ENCODE data around the gene SELENOM. TPM values are rescaled to one million over a fixed set of nuclear protein-coding genes. Genes with fewer than 3 reads are reported as not detected.
"Not testable (repeated sequence)": the region's sequence is repeated elsewhere in the genome, so short reads cannot be mapped to it uniquely, and the experiment has no call there.

SELENOM gene
- total RNA-seq, 1 donor from 2014 or later = 77.7 TPM

DNA sequence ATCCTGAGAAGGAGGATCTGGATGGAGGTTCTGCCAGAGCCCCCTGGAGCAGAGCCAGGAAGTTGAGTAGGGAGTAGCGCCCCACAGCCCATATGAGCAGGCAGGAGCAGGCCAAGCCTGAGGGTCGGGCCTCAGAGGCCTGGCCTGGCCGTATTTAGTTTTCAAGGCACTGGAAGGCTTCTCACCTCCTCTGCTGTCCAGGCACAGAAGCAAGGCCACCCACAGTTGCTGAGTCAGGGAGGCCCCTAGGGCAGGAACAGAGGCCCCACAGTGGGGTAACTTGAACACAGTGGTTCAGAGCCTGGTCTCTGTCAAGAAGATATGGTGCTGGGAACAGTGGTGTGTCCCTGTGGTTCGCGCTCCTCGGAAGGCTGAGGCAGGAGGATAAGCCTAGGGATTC is 47.7 kb downstream of the SELENOM start:
- DNase-seq (ENCODE audit: low spot score); intact Hi-C loops (cut with DNase I): not testable (repeated sequence)

DNA sequence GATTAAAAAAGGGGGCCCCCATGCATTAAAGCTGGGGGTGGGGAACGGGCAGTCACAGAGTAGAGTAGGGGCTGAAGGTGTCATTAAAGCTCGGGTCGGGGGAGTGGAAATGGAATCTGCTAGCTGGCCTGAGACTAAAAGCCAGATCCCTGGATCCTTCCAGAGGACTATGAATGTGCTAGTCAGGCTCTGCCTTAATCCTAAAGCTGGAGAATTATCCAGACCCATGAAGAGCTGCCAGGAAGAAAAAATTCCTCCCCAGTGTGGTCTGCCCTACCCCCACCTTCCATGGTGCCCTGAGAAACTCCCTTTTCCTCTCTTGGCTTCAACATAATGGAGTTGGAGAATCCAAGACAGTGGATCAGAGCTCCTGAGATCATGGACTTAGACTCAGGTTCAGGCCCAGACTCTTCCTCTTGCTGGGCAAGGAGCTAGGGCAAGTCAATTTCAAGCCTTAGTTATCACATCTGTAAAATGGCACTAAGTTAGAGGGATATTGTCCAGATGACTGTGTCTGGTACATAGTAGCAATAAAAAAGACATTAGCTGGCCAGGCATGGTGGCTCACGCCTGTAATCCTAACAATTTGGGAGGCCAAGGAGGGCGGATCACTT is 50.3 kb downstream of the SELENOM start:
- intact Hi-C loops (cut with DNase I) = no loop called here
- DNase-seq (ENCODE audit: low spot score) = no peak

DNA sequence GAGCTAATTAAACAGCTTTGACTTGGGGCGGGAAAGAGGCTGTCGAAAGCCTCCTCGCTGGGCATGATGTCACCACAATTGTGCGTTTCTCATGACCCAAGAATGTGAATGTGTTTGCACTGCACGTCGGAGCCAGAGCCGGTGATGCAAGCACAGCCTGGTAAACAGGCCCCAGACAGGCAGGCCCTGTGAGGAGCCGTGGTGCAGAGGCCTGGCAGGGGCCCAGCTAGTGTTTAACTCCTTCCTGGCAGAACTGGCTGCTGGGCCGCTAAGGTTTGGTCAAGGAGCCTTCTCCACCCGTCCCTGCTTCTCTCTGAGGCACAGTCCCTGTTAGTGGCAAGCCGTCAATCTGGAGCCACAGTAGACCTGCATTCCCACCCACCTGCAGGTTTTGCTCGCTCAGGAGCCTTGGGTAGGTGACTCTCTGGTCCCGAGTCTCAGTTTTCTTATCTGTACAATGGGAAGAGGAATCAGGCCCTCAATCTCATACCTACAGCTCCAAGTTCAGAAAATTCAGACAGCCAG is 51.7 kb downstream of the SELENOM start:
- intact Hi-C loops (cut with DNase I) = no loop called here
- DNase-seq (ENCODE audit: low spot score) = peak; percentile 78

DNA sequence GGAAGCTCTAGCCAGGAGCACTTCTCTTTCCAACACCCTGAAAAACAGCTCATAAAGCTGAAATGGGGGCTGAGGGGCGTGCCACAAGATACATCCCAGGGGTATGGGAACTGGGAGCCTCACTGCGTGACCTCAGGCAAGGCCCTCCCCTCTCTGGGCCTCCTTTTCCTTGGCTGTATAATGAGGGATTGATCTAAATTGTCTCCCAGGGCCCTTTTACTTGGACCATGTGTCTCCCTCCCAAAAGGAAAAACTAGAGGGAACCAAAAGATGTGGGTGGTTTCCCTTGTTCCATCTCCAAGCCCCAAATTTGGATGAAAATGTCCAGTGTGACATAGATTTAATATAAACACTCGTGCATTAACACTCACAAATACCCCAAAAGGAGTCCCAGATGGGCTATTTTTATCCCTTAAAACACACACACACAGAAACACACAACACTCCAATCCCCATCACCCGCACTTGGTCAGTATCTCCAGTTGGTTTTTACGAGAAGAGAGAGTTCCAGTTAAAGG is 52.2 kb downstream of the SELENOM start:
- no peak for DNase-seq (ENCODE audit: low spot score)
- intact Hi-C loops (cut with DNase I) = no loop called here

Other genes with a start within 250 kb of the SELENOM start
- 20.6 TPM for gene MORC2, start 138.8 kb downstream of the SELENOM start, total RNA-seq
- 52.6 TPM for gene TUG1, start 138.3 kb downstream of the SELENOM start, total RNA-seq
- gene SMTN, start 26.2 kb downstream of the SELENOM start, total RNA-seq = 128 TPM
- 13.8 TPM for gene INPP5J, start 15.4 kb upstream of the SELENOM start, total RNA-seq
- not detected for gene PLA2G3, start 32.9 kb upstream of the SELENOM start, total RNA-seq
- gene RNF185, start 52.6 kb upstream of the SELENOM start, total RNA-seq = 21.3 TPM
- 13.1 TPM for gene LIMK2, start 104.7 kb upstream of the SELENOM start, total RNA-seq
- gene PIK3IP1, start 184.9 kb upstream of the SELENOM start, total RNA-seq = 10.5 TPM
- gene PATZ1, start 238.8 kb upstream of the SELENOM start, total RNA-seq = 11.9 TPM

Measured in cardiac septum (tissue), 1 donor.